GM21737 (cell line): ENCODE measurements around the gene EEF1G.
"Not testable (repeated sequence)": the region's sequence is repeated elsewhere in the genome, so short reads cannot be mapped to it uniquely, and the experiment has no call there.

ENCODE experiments used
- ATAC-seq: cut with Tn5 transposase; IDR thresholded peaks from one replicate; pipeline ENCODE4 v1.9.1; 2021; ENCODE audit warnings: mild to moderate bottlenecking, moderate library complexity; ENCODE audit not compliant: unreplicated experiment

EEF1G gene

GRCh38 chr11:62556108-62556874 is 17.4 kb downstream of the EEF1G start:
- ATAC-seq: peak; percentile 41

- peak; percentile 29 for ATAC-seq
Observed at GRCh38 chr11:62555464-62556107, 18.1 kb downstream of the EEF1G start.

GRCh38 chr11:62554387-62555167 is 19.1 kb downstream of the EEF1G start:
- ATAC-seq: no peak

- no peak for ATAC-seq
Observed at GRCh38 chr11:62553839-62554361, 19.8 kb downstream of the EEF1G start.

GRCh38 chr11:62553080-62553838 is 20.4 kb downstream of the EEF1G start:
- no peak for ATAC-seq

- ATAC-seq: no peak
Observed at GRCh38 chr11:62552485-62553079, 21.1 kb downstream of the EEF1G start.

- not testable (repeated sequence) for ATAC-seq
Observed at GRCh38 chr11:62550478-62550877, 23.2 kb downstream of the EEF1G start.

GRCh38 chr11:62548545-62549335 is 25.0 kb downstream of the EEF1G start:
- ATAC-seq: no peak

- ATAC-seq: no peak
Observed at GRCh38 chr11:62547691-62548281, 25.9 kb downstream of the EEF1G start.

- ATAC-seq: no peak
Observed at GRCh38 chr11:62546929-62547625, 26.6 kb downstream of the EEF1G start.

GRCh38 chr11:62546244-62546928 is 27.3 kb downstream of the EEF1G start, which contains the start of gene AHNAK:
AHNAK (minus strand) TSS chr11:62546806; CDS start chr11:62536098, 10,708 bp downstream.
- ATAC-seq: no peak

- ATAC-seq: no peak
Observed at GRCh38 chr11:62545437-62546243, 28.1 kb downstream of the EEF1G start.

GRCh38 chr11:62544581-62545436 is 28.9 kb downstream of the EEF1G start:
- no peak for ATAC-seq

GRCh38 chr11:62543680-62544444 is 29.8 kb downstream of the EEF1G start:
- ATAC-seq: no peak
